Calu3 (cell line): ENCODE measurements around the gene USP3. TPM values are rescaled to one million over a fixed set of nuclear protein-coding genes. Genes with fewer than 3 reads are reported as not detected.
"Not testable (repeated sequence)": the region's sequence is repeated elsewhere in the genome, so short reads cannot be mapped to it uniquely, and the experiment has no call there.

Experiments
- BruUV-seq: library from RNA; stranded (reverse); fragments of 400-500 nt; replicated peaks from 2 replicates; lab custom pipeline; 2021; lab: Mats Ljungman, UMichigan
- CTCF ChIA-PET: fragments of 300-600 bp; sonication (Branson Sonifier 250); formaldehyde crosslinking; loops from one replicate; lab custom pipeline; 2022; ENCODE audit warnings: antibody characterized with exemption; lab: Charles Lee
- DNase-seq: peaks from one replicate; pipeline ENCODE4 v3.0.0; 2022
- H3K27ac Mint-ChIP-seq: one replicate; pipeline ENCODE4 v1.8.0; 2022; ENCODE audit warnings: mixed read lengths; ENCODE audit not compliant: unreplicated experiment
- H3K27me3 Mint-ChIP-seq: one replicate; pipeline ENCODE4 v1.8.0; 2022; ENCODE audit warnings: mixed read lengths; ENCODE audit not compliant: unreplicated experiment
- H3K36me3 Mint-ChIP-seq: one replicate; pipeline ENCODE4 v1.8.0; 2022; ENCODE audit warnings: mild to moderate bottlenecking, moderate library complexity, mixed read lengths; ENCODE audit not compliant: insufficient read depth, unreplicated experiment
- H3K4me1 Mint-ChIP-seq: one replicate; pipeline ENCODE4 v1.8.0; 2022; ENCODE audit warnings: mild to moderate bottlenecking, low read depth, mixed read lengths; ENCODE audit not compliant: unreplicated experiment
- H3K4me3 Mint-ChIP-seq: one replicate; pipeline ENCODE4 v1.8.0; 2022; ENCODE audit warnings: mild to moderate bottlenecking, low read depth, moderate library complexity, mixed read lengths; ENCODE audit not compliant: unreplicated experiment
- H3K9me3 Mint-ChIP-seq: one replicate; pipeline ENCODE4 v1.8.0; 2022; ENCODE audit warnings: low read depth, mixed read lengths; ENCODE audit not compliant: unreplicated experiment
- CTCF ChIP-seq: fragments of 200-600 bp; IDR thresholded peaks from one replicate; pipeline ENCODE4 v1.8.0; 2022; ENCODE audit warnings: antibody characterized with exemption; ENCODE audit not compliant: unreplicated experiment
- intact Hi-C: fragments of 100-400 bp; cut with micrococcal nuclease; formaldehyde crosslinking; loops from one replicate; pipeline ENCODE4 v1.10.0; 2022; ENCODE audit not compliant: unreplicated experiment
- total RNA-seq: library from RNA; stranded (reverse); gene quantifications from 2 replicates; pipeline ENCODE4 v1.2.3, GENCODE V29; 2022

The USP3 gene
- total RNA-seq, 1 experiment from 2014 or later, result 80.8 TPM

GRCh38 chr15:63483521-63484371 is 20.6 kb upstream of the USP3 start:
- H3K27me3 Mint-ChIP-seq, result no peaks in the 10 kb centered on the region
- H3K4me1 Mint-ChIP-seq, result peaks cover 39% of the 10 kb centered on the region
- CTCF ChIA-PET, result interaction anchor here (0.8 to 1.4 kb wide), 3 partner anchors 17 to 923 kb away, joined by 3 read pairs; no protein-coding TSS in a partner anchor
- no peak overlapping the region for H3K27ac Mint-ChIP-seq
- H3K4me3 Mint-ChIP-seq, result no peak overlapping the region
- BruUV-seq, result no TSS peak
- DNase-seq, result no peak
- no peaks in the 10 kb centered on the region for H3K9me3 Mint-ChIP-seq
- peaks cover 5% of the 10 kb centered on the region for H3K36me3 Mint-ChIP-seq
- intact Hi-C loops, result no loop called here
- no peak for TF ChIP-seq CTCF

GRCh38 chr15:63484433-63485186 is 19.8 kb upstream of the USP3 start:
- intact Hi-C loops, result no loop called here
- CTCF ChIA-PET, result interaction anchor here (1.4 kb wide), 1 partner anchor 20 kb away, joined by 3 read pairs; no protein-coding TSS in a partner anchor
- no TSS peak for BruUV-seq
- H3K4me1 Mint-ChIP-seq, result peaks cover 37% of the 10 kb centered on the region
- H3K27ac Mint-ChIP-seq, result no peak overlapping the region
- H3K4me3 Mint-ChIP-seq, result no peak overlapping the region
- peaks cover 5% of the 10 kb centered on the region for H3K36me3 Mint-ChIP-seq
- H3K27me3 Mint-ChIP-seq, result no peaks in the 10 kb centered on the region
- no peak for DNase-seq
- H3K9me3 Mint-ChIP-seq, result no peaks in the 10 kb centered on the region
- TF ChIP-seq CTCF, result no peak

- intact Hi-C loops, result no loop called here
- H3K36me3 Mint-ChIP-seq, result peaks cover 5% of the 10 kb centered on the region
- no peak overlapping the region for H3K27ac Mint-ChIP-seq
- TF ChIP-seq CTCF, result peak; percentile 88
- H3K27me3 Mint-ChIP-seq, result no peaks in the 10 kb centered on the region
- no peaks in the 10 kb centered on the region for H3K9me3 Mint-ChIP-seq
- H3K4me1 Mint-ChIP-seq, result peaks cover 31% of the 10 kb centered on the region
- peak; percentile 92 for DNase-seq
- BruUV-seq, result no TSS peak
- CTCF ChIA-PET, result interaction anchor here (0.6 to 1.8 kb wide), 11 partner anchors 10 to 113 kb away, joined by 3 to 14 read pairs (median 5); partner anchors contain the start of gene USP3
- H3K4me3 Mint-ChIP-seq, result peak overlapping the region; percentile 8
Observed at GRCh38 chr15:63487076-63487757, 17.2 kb upstream of the USP3 start.

DNA sequence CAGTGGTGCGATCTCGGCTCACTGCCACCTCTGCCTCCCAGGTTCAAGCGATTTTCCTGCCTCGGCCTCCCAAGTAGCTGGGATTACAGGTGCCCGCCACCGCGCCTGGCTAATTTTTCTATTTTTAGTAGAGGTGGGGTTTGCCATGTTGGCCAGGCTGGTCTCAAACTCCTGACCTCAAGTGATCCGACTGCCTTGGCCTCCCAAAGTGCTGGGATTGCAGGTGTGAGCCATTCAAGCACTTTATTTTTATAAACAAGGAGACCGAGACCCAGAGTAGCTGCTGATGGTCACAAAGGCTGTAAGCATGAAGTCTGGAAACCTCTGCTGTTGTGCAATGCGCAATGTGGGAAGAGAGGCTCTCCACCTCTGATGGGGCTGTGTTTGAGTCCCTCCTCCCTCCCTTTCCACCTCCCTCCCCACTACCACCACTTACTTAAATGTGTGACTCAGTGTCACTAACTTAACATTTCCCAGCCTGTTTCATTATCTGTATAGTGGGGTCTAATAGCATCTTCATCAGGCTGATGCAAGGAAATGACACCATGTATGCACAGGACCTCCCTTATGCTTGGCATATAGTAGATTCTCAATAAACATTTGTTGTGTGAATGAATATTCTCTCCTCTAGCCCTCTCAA is 16.5 kb upstream of the USP3 start:
- intact Hi-C loops, H3K36me3 Mint-ChIP-seq, H3K27ac Mint-ChIP-seq, H3K9me3 Mint-ChIP-seq, BruUV-seq, H3K27me3 Mint-ChIP-seq, DNase-seq: not testable (repeated sequence)
- H3K4me3 Mint-ChIP-seq, result peak overlapping the region; percentile 8
- CTCF ChIA-PET, result interaction anchor here (0.7 to 1.8 kb wide), 10 partner anchors 9 to 112 kb away, joined by 4 to 14 read pairs (median 5); partner anchors contain the start of gene USP3
- H3K4me1 Mint-ChIP-seq, result peaks cover 31% of the 10 kb centered on the region
